Central memory CD4-positive, alpha-beta T cell (primary cell): Measurements from ENCODE around the gene CDHR4.
"Not testable (repeated sequence)": the region's sequence is repeated elsewhere in the genome, so short reads cannot be mapped to it uniquely, and the experiment has no call there.

ENCODE experiments used
- DNase-seq: peaks from one replicate; pipeline ENCODE4 v3.0.0; 2022

Gene CDHR4

GRCh38 chr3:49779358-49780079 is 20.2 kb downstream of the CDHR4 start:
- DNase-seq: no peak

GRCh38 chr3:49776101-49776500 is 23.6 kb downstream of the CDHR4 start:
- not testable (repeated sequence) for DNase-seq

GRCh38 chr3:49775538-49775937 is 24.1 kb downstream of the CDHR4 start:
- no peak for DNase-seq

DNA sequence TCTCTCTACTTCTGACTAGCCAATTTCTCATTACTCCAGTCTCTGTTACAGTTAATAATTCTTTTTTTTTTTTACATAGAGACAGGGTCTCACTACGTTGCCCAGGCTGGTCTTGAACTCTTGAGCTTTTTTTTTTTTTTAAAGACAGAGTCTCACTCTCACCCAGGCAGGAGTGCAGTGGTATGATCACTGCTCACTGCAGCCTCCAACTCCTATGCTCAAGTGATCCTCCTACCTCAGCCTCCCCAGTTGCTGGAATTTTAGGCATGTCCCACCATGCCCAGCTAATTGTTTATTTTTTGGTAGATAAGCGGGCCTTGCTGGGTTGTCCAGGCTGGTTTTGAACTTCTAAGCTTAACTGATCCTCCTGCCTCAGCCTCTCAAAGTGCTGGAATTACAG is 27.0 kb downstream of the CDHR4 start:
- DNase-seq: no peak

DNA sequence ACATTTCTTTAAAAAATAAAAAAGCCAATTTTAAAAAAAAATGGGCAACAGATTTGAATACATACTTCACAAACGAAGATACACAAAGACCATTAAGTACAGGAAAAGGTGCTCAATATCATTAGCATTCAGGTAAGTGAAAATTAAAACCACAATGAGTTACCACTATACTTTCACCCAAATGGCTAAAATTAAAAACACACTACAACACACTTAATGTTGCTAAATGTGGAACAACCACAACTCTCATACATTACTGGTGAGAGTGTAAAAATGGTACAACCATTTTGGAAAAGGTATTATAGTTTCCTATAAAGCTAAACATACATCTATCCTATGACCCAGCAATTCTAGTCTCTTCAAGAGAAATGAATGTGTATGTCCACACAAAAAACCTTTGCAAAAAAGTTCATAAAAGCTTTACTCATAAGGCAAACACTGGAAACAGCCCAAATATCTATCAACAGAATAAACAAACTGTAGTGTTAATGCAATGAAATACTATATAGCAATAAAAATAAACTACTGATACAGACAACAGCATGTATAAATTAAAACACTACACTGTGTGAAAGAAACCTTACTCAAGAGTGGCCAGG is 28.2 kb downstream of the CDHR4 start:
- DNase-seq: no peak

DNA sequence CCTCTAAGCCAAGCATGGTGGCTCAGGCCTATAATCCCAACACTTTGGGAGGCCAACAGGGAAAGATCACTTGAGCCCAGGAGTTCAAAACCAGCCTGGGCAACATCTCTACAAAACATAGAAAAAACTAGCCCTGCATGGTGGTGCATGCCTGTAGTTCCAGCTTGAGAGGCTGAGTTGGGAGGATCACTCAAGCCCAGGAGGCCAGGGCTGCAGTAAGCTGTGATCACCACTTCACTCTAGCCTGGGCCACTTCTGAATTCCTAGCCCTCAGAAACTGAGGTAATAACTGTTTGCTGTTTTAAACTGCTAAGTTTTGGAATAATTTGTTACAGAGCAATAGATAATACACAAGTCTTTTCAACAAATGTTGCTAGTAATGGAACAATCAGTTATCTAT is 29.7 kb downstream of the CDHR4 start:
- DNase-seq: no peak

DNA sequence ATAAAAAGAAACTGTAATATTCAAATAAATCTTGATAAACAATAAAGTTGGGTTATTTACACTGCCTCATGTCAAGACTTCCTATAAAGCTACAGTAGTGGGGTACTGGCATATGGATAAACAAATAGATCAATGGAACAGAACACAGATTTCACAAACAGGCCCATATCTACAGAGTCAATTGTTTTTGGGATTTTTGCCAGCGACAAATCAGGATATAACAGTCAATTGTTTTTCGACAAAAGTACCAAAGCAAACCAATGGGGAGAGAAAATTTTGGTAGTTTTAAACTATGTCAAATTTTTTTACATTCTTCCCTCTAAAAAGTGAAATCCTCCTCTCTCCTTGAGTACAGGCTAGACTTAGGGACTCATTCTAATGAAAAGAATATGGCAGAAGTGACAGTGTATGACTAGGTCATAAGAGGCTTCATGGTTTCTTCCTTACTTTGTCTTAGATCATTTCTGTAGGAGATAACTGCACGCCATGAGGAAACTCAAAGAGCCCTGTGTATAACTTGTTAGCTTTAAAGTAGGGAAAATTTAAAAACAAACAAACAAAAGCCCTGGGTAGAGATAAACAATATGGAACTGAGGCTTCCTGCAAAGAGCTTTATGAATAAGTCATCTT is 30.3 kb downstream of the CDHR4 start:
- no peak for DNase-seq

DNA sequence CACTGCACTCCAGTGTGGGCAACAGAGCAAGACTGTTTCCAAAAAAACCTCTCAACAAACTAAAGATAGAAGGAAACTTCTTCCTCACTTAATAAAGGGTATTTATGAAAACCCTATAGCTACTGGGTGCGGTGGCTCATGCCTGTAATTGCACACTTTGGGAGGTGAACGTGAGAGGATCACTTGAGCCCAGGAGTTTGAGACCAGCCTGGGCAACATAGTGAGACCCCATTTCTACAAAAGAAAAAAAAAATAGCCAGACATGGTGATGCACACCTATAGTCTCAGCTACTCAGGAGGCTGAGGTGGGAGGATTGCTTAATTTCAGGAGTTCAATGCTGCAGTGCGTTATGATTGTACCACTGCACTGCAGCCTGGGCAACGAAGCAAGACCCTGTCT is 35.7 kb downstream of the CDHR4 start:
- no peak for DNase-seq

- no peak for DNase-seq
Observed at GRCh38 chr3:49761661-49762060, 38.0 kb downstream of the CDHR4 start.

DNA sequence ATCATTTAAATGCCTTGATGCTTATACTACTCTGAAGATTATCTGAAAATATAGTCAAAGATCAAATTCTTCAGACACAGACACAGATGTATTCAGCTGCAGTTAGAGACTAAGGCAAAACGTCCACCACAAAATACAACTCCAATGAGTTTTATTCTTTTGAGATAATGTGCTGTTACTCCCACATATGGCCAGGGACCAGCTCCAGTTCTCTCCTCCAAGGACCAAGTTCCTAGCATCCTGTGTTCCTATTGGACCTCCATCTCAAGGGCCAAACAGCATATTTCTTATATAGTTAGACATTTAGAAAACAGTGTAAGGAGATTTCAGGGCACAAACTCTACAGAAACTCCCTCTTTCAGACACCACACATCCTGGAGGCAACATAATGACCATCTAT is 40.4 kb downstream of the CDHR4 start:
- DNase-seq: no peak

GRCh38 chr3:49757197-49757596 is 42.5 kb downstream of the CDHR4 start:
- no peak for DNase-seq

GRCh38 chr3:49756036-49756435 is 43.6 kb downstream of the CDHR4 start:
- no peak for DNase-seq

DNA sequence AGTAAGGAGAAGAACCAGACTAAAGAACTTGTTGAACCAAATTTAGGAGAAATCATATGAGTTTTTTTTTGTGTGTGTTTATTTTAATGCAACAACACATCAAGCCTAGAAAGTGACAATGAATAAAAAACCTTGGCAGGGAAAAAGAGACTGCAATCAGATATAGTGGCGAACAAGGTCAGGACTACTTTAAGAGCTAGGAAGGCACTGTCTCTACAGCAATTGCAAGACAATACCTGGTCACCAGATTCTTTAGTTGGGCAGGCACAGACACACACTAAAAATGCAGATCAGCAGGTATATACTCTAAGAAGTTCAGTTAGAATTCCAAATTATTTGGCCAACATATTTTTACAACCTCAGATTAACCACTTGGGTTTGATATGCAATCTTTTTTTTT is 45.1 kb downstream of the CDHR4 start:
- DNase-seq: no peak

- DNase-seq: no peak
Observed at GRCh38 chr3:49751501-49751900, 48.2 kb downstream of the CDHR4 start.

DNA sequence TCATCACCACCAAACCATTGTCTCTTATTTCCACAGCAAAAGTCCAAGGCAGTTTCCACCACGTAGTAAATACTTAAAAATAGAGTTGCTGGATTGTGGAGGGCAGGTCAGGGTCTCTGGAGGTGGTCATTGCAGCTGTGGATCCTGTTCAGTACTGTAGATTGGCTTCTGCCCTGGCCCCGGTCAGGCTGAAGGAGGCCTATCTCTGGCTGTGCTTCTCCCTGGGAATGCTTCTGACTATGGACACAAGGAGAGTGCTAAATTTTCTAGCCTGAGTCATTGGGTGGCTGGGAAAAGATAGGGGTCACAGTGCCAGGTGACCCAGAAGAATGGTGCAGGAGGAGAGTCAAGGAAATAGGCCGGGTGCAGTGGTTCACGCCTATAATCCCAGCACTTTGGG is 49.6 kb downstream of the CDHR4 start:
- DNase-seq: no peak

DNA sequence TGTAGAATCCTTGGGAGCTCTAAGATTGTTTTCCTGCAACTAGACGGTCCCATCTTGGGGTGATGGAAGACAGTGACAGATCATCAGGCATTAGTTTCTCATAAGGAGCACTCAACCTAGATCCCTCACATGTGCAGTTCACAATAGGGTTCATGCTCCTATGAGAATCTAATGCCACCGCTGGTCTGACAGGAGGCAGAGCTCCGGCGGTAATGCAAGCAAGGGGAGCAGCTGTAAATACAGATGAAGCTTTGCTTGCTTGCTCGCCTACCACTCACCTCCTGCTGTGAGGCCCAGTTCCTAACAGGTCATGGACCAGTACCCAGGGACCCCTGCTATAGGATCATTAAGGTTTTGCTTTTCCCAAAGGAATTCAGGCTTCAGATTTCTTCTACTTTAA is 50.8 kb downstream of the CDHR4 start:
- DNase-seq: not testable (repeated sequence)

DNA sequence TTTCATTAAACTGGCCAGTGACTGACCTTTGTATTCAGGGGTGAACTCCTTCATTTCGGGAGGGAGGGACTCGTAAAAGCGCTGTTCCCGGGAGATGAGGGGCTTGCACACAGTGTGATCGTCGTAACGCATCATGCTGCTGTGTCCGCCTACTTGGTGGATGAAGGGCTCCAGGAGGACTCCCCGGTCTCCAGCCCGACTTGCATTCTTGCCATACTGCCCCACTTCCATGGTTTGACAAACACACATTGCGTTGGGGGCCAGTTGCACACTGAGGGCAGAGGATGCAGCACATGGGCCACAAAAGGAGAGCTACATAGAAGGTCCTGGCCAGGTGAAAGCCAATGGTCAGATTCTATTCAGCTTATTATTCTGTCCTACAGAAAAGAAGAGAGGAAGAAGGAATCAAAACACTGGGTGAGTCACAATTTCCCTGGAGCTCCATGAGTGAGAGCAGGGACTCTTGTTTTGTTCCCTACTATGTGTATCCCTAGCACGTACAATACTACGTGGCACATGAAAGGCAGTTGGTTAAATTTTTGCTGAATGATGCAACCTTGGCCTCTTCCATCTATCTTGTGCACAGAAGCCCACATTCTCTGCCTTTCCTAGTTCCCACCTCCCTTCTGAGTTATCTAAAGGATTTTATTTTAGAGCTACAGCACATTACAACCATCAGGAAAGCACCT is 51.7 kb downstream of the CDHR4 start:
- no peak for DNase-seq

DNA sequence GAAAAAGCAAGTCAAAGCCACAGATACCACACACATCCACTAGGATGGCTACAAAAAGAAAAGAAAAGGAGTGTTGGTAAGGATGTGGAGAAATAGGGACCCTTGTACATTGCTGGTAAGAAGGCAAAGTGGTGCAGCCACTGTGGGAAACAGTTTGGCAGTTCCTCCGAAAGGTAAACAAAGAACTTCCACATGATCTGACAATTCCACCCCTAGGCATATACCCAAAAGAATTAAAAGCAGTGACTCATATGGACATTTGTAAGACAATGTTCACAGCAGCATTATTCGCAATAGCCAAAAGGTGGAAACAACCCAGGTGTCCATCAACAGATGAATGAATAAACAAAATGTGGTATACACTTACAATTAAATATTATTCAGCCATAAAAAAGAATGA is 53.7 kb downstream of the CDHR4 start:
- DNase-seq: no peak
